Psoas muscle (tissue), 8 donors: ENCODE data around the gene RANBP6. TPM values are rescaled to one million over a fixed set of nuclear protein-coding genes. Genes with fewer than 3 reads are reported as not detected.

Experiments used
- ATAC-seq, 4 donors: fragments of 200-7000 bp; cut with Tn5 transposase; one replicate each; pipeline ENCODE4 v1.9.1; 2020; ENCODE audit warnings: moderate library complexity in 3 of 4, mild to moderate bottlenecking in 2 of 4
- DNase-seq, 2 donors: peaks; one replicate each; pipeline ENCODE4 v3.0.0-alpha.2; 2020
- H3K27ac ChIP-seq: fragments of 200-600 bp; one replicate; pipeline ENCODE4 v1.8.0; 2022
- H3K27me3 ChIP-seq, 3 donors: fragments of 200-600 bp in 1 of 3; one replicate each; pipeline versions ENCODE4 v1.6.1 to v1.8.0; 2013 to 2022; ENCODE audit warnings: low read length in 2 of 3, mild to moderate bottlenecking in 2 of 3, moderate library complexity in 1 of 3; ENCODE audit not compliant: insufficient read depth in 3 of 3
- H3K36me3 ChIP-seq, 2 donors: fragments of 200-600 bp in 1 of 2; one replicate each; pipeline versions ENCODE4 v1.6.1 to v1.8.0; 2013 to 2022; ENCODE audit warnings: low read depth in 1 of 2, mild to moderate bottlenecking in 1 of 2, moderate library complexity in 1 of 2; ENCODE audit not compliant: insufficient read depth in 1 of 2
- H3K4me1 ChIP-seq: fragments of 200-600 bp; one replicate; pipeline ENCODE4 v1.8.0; 2022
- H3K4me3 ChIP-seq: fragments of 200-600 bp; one replicate; pipeline ENCODE4 v1.8.0; 2022; ENCODE audit warnings: mild to moderate bottlenecking
- H3K9me3 ChIP-seq: fragments of 200-600 bp; one replicate; pipeline ENCODE4 v1.8.0; 2022
- WGBS, 3 donors: extraction: QIAGEN DNeasy Blood & Tissue Kit; methylation state at CpG; one replicate each; pipeline versions ENCODE4 v1.1.6 to v1.1.7; 2013; 5-methylcytosine and 5-hydroxymethylcytosine counted together
- intact Hi-C, 2 donors: fragments of 100-400 bp; cut with DNase I; formaldehyde crosslinking; loops; one replicate each; pipeline versions ENCODE4 v1.11.0 to v1.14.2; 2022
- polyA plus RNA-seq, 3 donors: library from polyadenylated mRNA; stranded (reverse); fragments of 200-250 nt; gene quantifications; one replicate each; pipeline ENCODE4 v1.2.3, GENCODE V29; 2013
- total RNA-seq, 4 donors: library from RNA; stranded (reverse); fragmentation: NEBNext Ultra II Directional in 2 of 4; extraction: Animal tissue kit (Norgen Biotek cat#: 25700) in 2 of 4; gene quantifications; one replicate each; pipeline versions ENCODE4 v1.2.1 to v1.2.4, GENCODE V29; 2021 to 2023
- TF ChIP-seq, protein P1 (sequence below): fragments of 200-600 bp; IDR thresholded peaks from one replicate; pipeline ENCODE4 v1.8.0; 2022; ENCODE audit warnings: antibody characterized with exemption
- donor health status: healthy with polysubstance abuse.
- donor health status: DM: no; HTN: no; CAD: no; lungs with moderate emphysema.
- donor health status: Bipolar disorder and iron deficiency.
- donor health status: healthy.
- donor health status: DM: yes; HTN: yes; CAD: no.
- donor health status: DM: no; HTN: no; CAD: no.
- donor health status: DM: no; HTN: no; CAD: no.
- donor health status: DM: yes; HTN: yes; CAD: no.

RANBP6 gene
- total and polyA plus RNA-seq, 7 donors = 6.5 to 24.2 (median 16.4) TPM

DNA sequence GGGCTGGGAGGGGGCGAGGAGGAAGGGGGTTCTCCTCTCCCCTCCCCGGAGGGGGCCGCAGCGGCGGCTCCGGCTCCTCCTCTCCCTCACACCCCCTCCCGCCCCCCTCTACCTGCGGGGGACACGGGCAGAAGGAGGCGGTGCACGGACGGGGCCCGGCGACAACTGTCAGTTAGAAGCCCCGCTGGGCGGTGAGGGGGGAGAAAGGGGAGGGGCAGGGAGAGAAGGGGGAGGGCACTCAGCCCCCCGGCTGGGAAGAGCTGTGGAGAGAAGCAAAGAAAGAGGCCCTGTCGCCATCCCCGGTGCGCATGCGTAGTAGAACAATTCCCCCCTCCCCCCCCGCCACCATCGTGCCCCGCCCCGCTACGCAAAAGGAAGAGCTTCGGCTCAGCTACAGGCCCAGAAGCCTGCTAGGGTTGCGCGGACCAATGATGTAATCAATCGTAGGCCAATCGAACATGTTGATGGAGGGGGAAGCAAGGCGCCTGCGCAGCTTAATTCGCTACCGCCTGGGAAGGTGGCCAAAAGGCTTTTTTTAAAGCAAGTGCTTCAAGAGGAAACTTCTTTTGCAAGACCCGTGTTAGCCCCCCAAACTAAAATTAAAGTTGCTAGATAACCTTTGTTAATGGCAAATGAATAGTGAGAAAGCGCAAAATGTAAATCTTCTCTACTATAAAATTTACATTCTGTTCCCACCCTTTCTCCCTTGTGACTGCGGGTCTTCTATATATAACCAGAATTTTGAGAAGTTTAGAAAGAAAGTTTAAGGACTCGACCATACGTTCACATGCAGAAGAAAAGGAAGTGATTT, 7.0 kb downstream of the RANBP6 start:
- DNase-seq (peak; percentile 92 to 96), ATAC-seq (peak; percentile 90 to 92 (median 91))
- intact Hi-C loops = loop anchor here in 1 of 2 donors (10.0 kb wide), 1 partner anchor 54 kb away; no protein-coding TSS in a partner anchor
- Histone ChIP-seq H3K27ac (peak overlapping the region; percentile 95), H3K4me3 (peak overlapping the region; percentile 92), H3K36me3 (peaks cover 0 to 35% of the 10 kb centered on the region in 2 donors), H3K4me1 (peaks cover 58% of the 10 kb centered on the region), H3K27me3 (no peaks in the 10 kb centered on the region), H3K9me3 (no peaks in the 10 kb centered on the region)
- TF ChIP-seq, protein P1, sequence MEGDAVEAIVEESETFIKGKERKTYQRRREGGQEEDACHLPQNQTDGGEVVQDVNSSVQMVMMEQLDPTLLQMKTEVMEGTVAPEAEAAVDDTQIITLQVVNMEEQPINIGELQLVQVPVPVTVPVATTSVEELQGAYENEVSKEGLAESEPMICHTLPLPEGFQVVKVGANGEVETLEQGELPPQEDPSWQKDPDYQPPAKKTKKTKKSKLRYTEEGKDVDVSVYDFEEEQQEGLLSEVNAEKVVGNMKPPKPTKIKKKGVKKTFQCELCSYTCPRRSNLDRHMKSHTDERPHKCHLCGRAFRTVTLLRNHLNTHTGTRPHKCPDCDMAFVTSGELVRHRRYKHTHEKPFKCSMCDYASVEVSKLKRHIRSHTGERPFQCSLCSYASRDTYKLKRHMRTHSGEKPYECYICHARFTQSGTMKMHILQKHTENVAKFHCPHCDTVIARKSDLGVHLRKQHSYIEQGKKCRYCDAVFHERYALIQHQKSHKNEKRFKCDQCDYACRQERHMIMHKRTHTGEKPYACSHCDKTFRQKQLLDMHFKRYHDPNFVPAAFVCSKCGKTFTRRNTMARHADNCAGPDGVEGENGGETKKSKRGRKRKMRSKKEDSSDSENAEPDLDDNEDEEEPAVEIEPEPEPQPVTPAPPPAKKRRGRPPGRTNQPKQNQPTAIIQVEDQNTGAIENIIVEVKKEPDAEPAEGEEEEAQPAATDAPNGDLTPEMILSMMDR = no peak
- WGBS, 3 donors = 1% methylated on average over 19 to 38 of the region's 40 CpGs

- H3K4me3 ChIP-seq = peak overlapping the region; percentile 92
- TF ChIP-seq, protein P1 = no peak
- no peaks in the 10 kb centered on the region for H3K27me3 ChIP-seq
- H3K9me3 ChIP-seq = no peaks in the 10 kb centered on the region
- 0 to 1% (median 0%) methylated on average over 6 to 51 of the region's 54 CpGs for WGBS, 3 donors
- peaks cover 0 to 29% of the 10 kb centered on the region in 2 donors for H3K36me3 ChIP-seq
- intact Hi-C loops = loop anchor here in 1 of 2 donors (10.0 kb wide), 1 partner anchor 53 kb away; no protein-coding TSS in a partner anchor
- H3K4me1 ChIP-seq = peaks cover 58% of the 10 kb centered on the region
- ATAC-seq = peak; percentile 85 to 88 (median 86)
- peak overlapping the region; percentile 95 for H3K27ac ChIP-seq
- peak; percentile 83 to 91 for DNase-seq
Observed at GRCh38 chr9:6007770-6008168, 7.7 kb downstream of the RANBP6 start.

DNA sequence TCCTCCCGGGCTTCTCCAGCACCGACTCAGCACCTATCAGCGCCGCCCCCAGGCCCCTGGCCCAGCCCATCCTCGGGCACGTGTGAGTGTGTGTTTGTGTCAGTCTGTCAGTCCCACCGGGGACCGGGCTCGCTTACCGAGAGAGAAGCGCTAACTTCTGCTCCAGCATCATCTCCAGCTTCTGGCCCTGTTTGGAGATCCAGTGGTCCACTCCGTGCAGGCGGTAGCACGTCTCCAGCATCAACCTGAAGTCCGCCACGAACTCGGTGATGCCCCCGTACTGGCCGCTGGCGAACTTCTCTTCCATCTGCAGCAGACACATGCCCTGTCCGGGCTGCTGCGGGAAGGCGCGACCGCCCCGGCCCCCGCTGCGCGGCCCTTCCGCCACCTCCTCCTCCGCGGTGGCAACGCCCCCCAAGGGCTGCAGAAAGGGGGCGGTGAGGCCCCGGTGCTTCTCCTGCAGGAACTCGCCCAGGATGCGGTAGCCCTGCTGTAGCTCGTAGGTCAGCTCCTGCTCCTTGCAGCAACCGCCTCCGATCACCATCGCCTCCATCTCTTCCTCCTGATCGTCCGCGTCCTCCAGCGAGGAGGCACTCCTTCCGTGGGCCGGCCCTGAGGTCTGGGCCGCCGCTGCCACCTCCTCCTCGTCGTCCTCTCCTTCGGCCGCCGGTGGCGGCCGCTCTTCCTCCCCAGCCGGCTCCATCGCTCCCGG, 8.2 kb downstream of the RANBP6 start:
- TF ChIP-seq, protein P1 = no peak

GRCh38 chr9:6006749-6007057, 8.7 kb downstream of the RANBP6 start:
- peak overlapping the region; percentile 95 for H3K27ac ChIP-seq
- WGBS, 3 donors = 0 to 2% (median 0%) methylated on average over 13 of the region's 13 CpGs
- TF ChIP-seq, protein P1 = no peak
- intact Hi-C loops = loop anchor here in 1 of 2 donors (10.0 kb wide), 1 partner anchor 52 kb away; no protein-coding TSS in a partner anchor
- DNase-seq = no peak
- H3K9me3 ChIP-seq = no peaks in the 10 kb centered on the region
- H3K27me3 ChIP-seq = no peaks in the 10 kb centered on the region
- peaks cover 51% of the 10 kb centered on the region for H3K4me1 ChIP-seq
- H3K36me3 ChIP-seq = peaks cover 0 to 20% of the 10 kb centered on the region in 2 donors
- peak overlapping the region; percentile 92 for H3K4me3 ChIP-seq
- ATAC-seq = no peak

More for the DNA sequence above, 8.2 kb downstream of the RANBP6 start:
- intact Hi-C loops = loop anchor here in 1 of 2 donors (10.0 kb wide), 1 partner anchor 52 kb away; no protein-coding TSS in a partner anchor
- peak; percentile 85 to 91 for DNase-seq
- no peaks in the 10 kb centered on the region for H3K9me3 ChIP-seq
- peak overlapping the region; percentile 95 for H3K27ac ChIP-seq
- 0 to 1% (median 1%) methylated on average over 40 to 59 of the region's 59 CpGs for WGBS, 3 donors
- peak overlapping the region; percentile 92 for H3K4me3 ChIP-seq
- ATAC-seq = peak; percentile 50 to 62 (median 54)
- peaks cover 0 to 24% of the 10 kb centered on the region in 2 donors for H3K36me3 ChIP-seq
- no peaks in the 10 kb centered on the region for H3K27me3 ChIP-seq
- peaks cover 56% of the 10 kb centered on the region for H3K4me1 ChIP-seq
